A673 (cell line): ENCODE data around the gene GPC6.

Experiments used
- CTCF ChIP-seq: fragments of 300-800, 200-600 bp; sonication (generic); conservative IDR thresholded peaks from 2 replicates; pipeline ENCODE4 v1.5.1; 2017; ENCODE audit warnings: low read depth, mild to moderate bottlenecking, antibody characterized with exemption, low read length, moderate library complexity, mixed read lengths
- EZH2 ChIP-seq: fragments of 200-600 bp; sonication (generic); IDR thresholded peaks from 2 replicates; pipeline ENCODE4 v1.6.1; 2017; ENCODE audit warnings: borderline replicate concordance, low read depth, mild to moderate bottlenecking, mixed read lengths, antibody characterized with exemption, low read length; ENCODE audit not compliant: poor library complexity, severe bottlenecking

DNA sequence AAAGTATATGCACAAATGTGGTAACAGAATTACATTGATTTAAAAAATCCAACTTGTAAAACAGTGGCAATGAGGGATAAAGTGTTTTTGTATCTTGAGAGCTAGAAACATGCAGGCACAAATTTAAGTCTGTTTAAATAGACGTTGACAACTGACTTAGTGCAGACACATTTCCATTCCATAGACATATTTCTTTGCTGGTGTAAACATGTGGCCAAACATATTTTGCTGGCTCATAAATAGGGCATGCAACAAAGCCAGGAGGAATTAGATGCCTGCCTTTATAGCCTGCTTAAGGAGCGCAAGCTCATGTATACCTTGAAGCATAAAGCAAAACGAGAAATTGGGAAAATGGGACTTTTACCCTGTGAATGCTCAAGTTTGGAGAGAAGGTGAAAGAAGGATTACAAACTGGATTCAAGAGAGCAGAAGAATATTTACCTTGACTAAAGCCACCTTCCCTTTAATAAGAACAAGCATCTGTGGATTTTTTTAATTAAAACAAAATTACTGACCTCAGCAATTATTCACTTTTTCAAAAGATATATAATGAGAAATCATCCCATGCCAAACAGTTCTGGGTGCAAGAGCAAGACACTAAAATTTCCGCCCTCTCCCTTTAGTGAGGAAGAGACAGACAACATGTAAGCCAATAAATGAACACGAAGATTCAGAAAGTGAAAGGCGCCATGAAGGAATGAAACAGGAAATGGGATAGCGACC is 1181.9 kb downstream of the GPC6 start:
- TF ChIP-seq EZH2: no peak
- no peak for TF ChIP-seq CTCF
